GM11168 (cell line): ENCODE measurements around the gene WFDC5.

Experiments used
- in situ Hi-C: fragments of 300-500 bp; cut with MboI; formaldehyde crosslinking; loops from one replicate; pipeline ENCODE4 v1.12.0; 2022; ENCODE audit warnings: low sequenced_read_pairs; ENCODE audit not compliant: unreplicated experiment

Gene WFDC5

GRCh38 chr20:45117581-45117980 lies 2.6 kb upstream of the WFDC5 start:
- in situ Hi-C loops = no loop called here

GRCh38 chr20:45115829-45116228 lies 855 bp upstream of the WFDC5 start:
- in situ Hi-C loops = no loop called here

GRCh38 chr20:45115386-45115774 lies 406 bp upstream of the WFDC5 start:
- in situ Hi-C loops = no loop called here

GRCh38 chr20:45113865-45114264 lies 1.1 kb downstream of the WFDC5 start:
- in situ Hi-C loops = no loop called here

- in situ Hi-C loops = no loop called here
Observed at GRCh38 chr20:45112754-45113153, 2.2 kb downstream of the WFDC5 start.

GRCh38 chr20:45111799-45112471 lies 3.0 kb downstream of the WFDC5 start:
- in situ Hi-C loops = no loop called here

- in situ Hi-C loops = no loop called here
Observed at GRCh38 chr20:45111285-45111684, 3.7 kb downstream of the WFDC5 start.

GRCh38 chr20:45110301-45110700 lies 4.7 kb downstream of the WFDC5 start:
- in situ Hi-C loops = no loop called here

- in situ Hi-C loops = no loop called here
Observed at GRCh38 chr20:45109634-45110033, 5.3 kb downstream of the WFDC5 start.

GRCh38 chr20:45105317-45105716 lies 9.7 kb downstream of the WFDC5 start:
- in situ Hi-C loops = no loop called here

GRCh38 chr20:45104786-45105185 lies 10.2 kb downstream of the WFDC5 start:
- in situ Hi-C loops = no loop called here

- in situ Hi-C loops = no loop called here
Observed at GRCh38 chr20:45103072-45103471, 11.9 kb downstream of the WFDC5 start.

GRCh38 chr20:45101333-45101850 lies 13.6 kb downstream of the WFDC5 start:
- in situ Hi-C loops = no loop called here

- in situ Hi-C loops = no loop called here
Observed at GRCh38 chr20:45100563-45101245, 14.3 kb downstream of the WFDC5 start, which contains the start of gene KCNS1. Gene KCNS1 (minus strand): TSS chr20:45101127. CDS start chr20:45099236, 1,891 bp downstream.

- in situ Hi-C loops = no loop called here
Observed at GRCh38 chr20:45098103-45098773, 16.7 kb downstream of the WFDC5 start.

- in situ Hi-C loops = no loop called here
Observed at GRCh38 chr20:45097485-45098102, 17.4 kb downstream of the WFDC5 start.

GRCh38 chr20:45096781-45097180 lies 18.2 kb downstream of the WFDC5 start:
- in situ Hi-C loops = no loop called here

- in situ Hi-C loops = no loop called here
Observed at GRCh38 chr20:45095805-45096238, 19.2 kb downstream of the WFDC5 start.

- in situ Hi-C loops = loop anchor here (5.0 kb wide), 1 partner anchor 53 kb away; no protein-coding TSS in a partner anchor
Observed at GRCh38 chr20:45094864-45095574, 20.0 kb downstream of the WFDC5 start.

- in situ Hi-C loops = loop anchor here (5.0 kb wide), 1 partner anchor 52 kb away; no protein-coding TSS in a partner anchor
Observed at GRCh38 chr20:45094201-45094600, 20.8 kb downstream of the WFDC5 start.
